SH-SY5Y (cell line): ENCODE results near the gene RAB32.

Experiments
- GATA2 ChIP-seq: IDR thresholded peaks from 2 replicates; pipeline ENCODE4 v1.6.1; 2011; ENCODE audit warnings: mild to moderate bottlenecking, low read depth, low read length
- GATA3 ChIP-seq: IDR thresholded peaks from 2 replicates; pipeline ENCODE4 v1.6.1; 2011; ENCODE audit warnings: low read depth, mild to moderate bottlenecking, low read length, moderate library complexity

DNA sequence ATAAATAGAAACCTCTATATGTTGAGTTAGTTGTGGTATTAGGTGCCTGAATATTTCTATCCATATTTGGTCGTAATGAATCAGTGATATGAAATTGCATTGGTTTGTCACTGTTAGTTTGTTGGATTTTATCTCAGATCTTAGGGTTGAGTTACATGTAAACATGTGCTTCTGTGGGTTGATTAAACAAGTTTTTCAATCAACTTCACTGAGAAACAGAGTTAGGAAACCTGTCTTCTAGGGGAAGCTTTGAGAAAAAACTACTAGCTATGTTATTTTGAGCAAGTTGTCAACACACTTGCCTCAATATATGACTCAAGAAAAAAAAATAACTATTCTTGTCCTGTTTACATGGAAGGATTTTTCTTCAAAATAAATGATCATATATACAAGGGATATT is 40.3 kb downstream of the RAB32 start:
- TF ChIP-seq GATA2 (no peak), GATA3 (no peak)
